Small intestine (tissue), 7 donors: ENCODE measurements around the gene SOX2. TPM values are rescaled to one million over a fixed set of nuclear protein-coding genes. Genes with fewer than 3 reads are reported as not detected.

Experiments
- DNase-seq, 2 donors: peaks; one replicate each; pipeline versions ENCODE4 v3.0.0 to v3.0.0-alpha.2; 2013
- FAIRE-seq: peaks from 2 replicates; lab custom pipeline; 2012; peaks lifted over from hg19 to GRCh38; lab: Jason Lieb, UNC
- H3K27ac ChIP-seq, 3 donors: one replicate each; pipeline ENCODE4 v1.5.1; 2013; ENCODE audit warnings: low read length in 2 of 3, mild to moderate bottlenecking in 2 of 3, control low read depth in 1 of 3, inconsistent platforms in 1 of 3, low read depth in 1 of 3, moderate library complexity in 1 of 3
- H3K27me3 ChIP-seq, 3 donors: one replicate each; pipeline ENCODE4 v1.6.1; 2013; ENCODE audit warnings: low read length in 3 of 3, inconsistent platforms in 1 of 3; ENCODE audit not compliant: control insufficient read depth in 3 of 3, insufficient read depth in 3 of 3
- H3K36me3 ChIP-seq, 3 donors: one replicate each; pipeline ENCODE4 v1.6.1; 2013; ENCODE audit warnings: low read length in 3 of 3, inconsistent platforms in 1 of 3, low read depth in 1 of 3, mild to moderate bottlenecking in 1 of 3, moderate library complexity in 1 of 3; ENCODE audit not compliant: control insufficient read depth in 3 of 3, insufficient read depth in 2 of 3
- H3K4me1 ChIP-seq, 3 donors: one replicate each; pipeline ENCODE4 v1.6.1; 2013; ENCODE audit warnings: low read length in 2 of 3, inconsistent platforms in 1 of 3, low read depth in 1 of 3, mild to moderate bottlenecking in 1 of 3, moderate library complexity in 1 of 3; ENCODE audit not compliant: control insufficient read depth in 3 of 3, insufficient read depth in 2 of 3
- H3K4me3 ChIP-seq, 3 donors: one replicate each; pipeline ENCODE4 v1.5.1; 2013; ENCODE audit warnings: low read length in 3 of 3, control low read depth in 1 of 3, inconsistent platforms in 1 of 3, low read depth in 1 of 3, mild to moderate bottlenecking in 1 of 3, moderate library complexity in 1 of 3
- H3K9me3 ChIP-seq, 2 donors: one replicate each; pipeline ENCODE4 v1.6.1; 2013; ENCODE audit warnings: low read depth in 1 of 2, low read length in 1 of 2; ENCODE audit not compliant: control insufficient read depth in 2 of 2, insufficient read depth in 1 of 2
- WGBS, 3 donors: extraction: QIAGEN DNeasy Blood & Tissue Kit; methylation state at CpG; one replicate each; pipeline ENCODE4 v1.1.7; 2013; 5-methylcytosine and 5-hydroxymethylcytosine counted together
- polyA plus RNA-seq, 4 donors: library from polyadenylated mRNA; stranded (reverse) in 3 of 4; unstranded in 1 of 4; fragments of 200-250 nt in 3 of 4; fragments of 120-200 nt in 1 of 4; gene quantifications; one replicate each; pipeline versions ENCODE4 v1.2.1 to v1.2.3, GENCODE V29; 2013
- donor health status: healthy with polysubstance abuse.
- donor health status: control.
- donor health status: control.
- donor health status: Bipolar disorder and iron deficiency.
- donor health status: healthy.

SOX2 gene
- polyA plus RNA-seq, 4 donors, result 0.22 to 1.4 TPM; not detected in 2

- 6 to 11% (median 10%) methylated on average over 17 of the region's 17 CpGs for WGBS, 3 donors
- DNase-seq (peak; percentile 47 to 86), FAIRE-seq (no peak)
- H3K9me3 ChIP-seq, result no peaks in the 10 kb centered on the region
- H3K4me1 ChIP-seq, result peaks cover 2 to 9% (median 5%) of the 10 kb centered on the region in 3 donors
- no peak overlapping the region for H3K4me3 ChIP-seq
- no peaks in the 10 kb centered on the region for H3K36me3 ChIP-seq
- H3K27me3 ChIP-seq, result peaks cover under 1 to 92% (median 59%) of the 10 kb centered on the region in 3 donors
- H3K27ac ChIP-seq, result no peak overlapping the region
These were observed 11.3 kb upstream of the SOX2 start for GRCh38 chr3:181700168-181701087.

- no peak overlapping the region for H3K4me3 ChIP-seq
- H3K27me3 ChIP-seq, result peaks cover 0 to 89% (median 54%) of the 10 kb centered on the region in 3 donors
- H3K27ac ChIP-seq, result no peak overlapping the region
- 9 to 15% (median 13%) methylated on average over 5 of the region's 5 CpGs for whole genome bisulfite sequencing, 3 donors
- FAIRE-seq, result no peak
- no peaks in the 10 kb centered on the region for H3K36me3 ChIP-seq
- H3K4me1 ChIP-seq, result peaks cover 2 to 7% (median 3%) of the 10 kb centered on the region in 3 donors
- no peak for DNase-seq
- H3K9me3 ChIP-seq, result no peaks in the 10 kb centered on the region
These were observed 10.6 kb upstream of the SOX2 start for GRCh38 chr3:181701096-181701495.

GRCh38 chr3:181703601-181704420 is 7.9 kb upstream of the SOX2 start:
- FAIRE-seq (no peak), DNase-seq (no peak)
- H3K36me3 ChIP-seq, result no peaks in the 10 kb centered on the region
- peaks cover 2 to 3% (median 2%) of the 10 kb centered on the region in 3 donors for H3K4me1 ChIP-seq
- H3K9me3 ChIP-seq, result no peaks in the 10 kb centered on the region
- H3K27ac ChIP-seq, result no peak overlapping the region
- peaks cover 0 to 70% (median 36%) of the 10 kb centered on the region in 3 donors for H3K27me3 ChIP-seq
- H3K4me3 ChIP-seq, result no peak overlapping the region
- 5 to 9% (median 5%) methylated on average over 44 of the region's 44 CpGs for WGBS, 3 donors

GRCh38 chr3:181704421-181705085 is 7.2 kb upstream of the SOX2 start:
- Histone ChIP-seq H3K9me3 (no peaks in the 10 kb centered on the region), H3K36me3 (no peaks in the 10 kb centered on the region), H3K27me3 (peaks cover 0 to 63% (median 32%) of the 10 kb centered on the region in 3 donors), H3K4me3 (no peak overlapping the region), H3K4me1 (peaks cover 2 to 3% (median 2%) of the 10 kb centered on the region in 3 donors), H3K27ac (no peak overlapping the region)
- WGBS, 3 donors, result 8 to 13% (median 9%) methylated on average over 14 of the region's 14 CpGs
- DNase-seq (no peak), FAIRE-seq (no peak)

GRCh38 chr3:181705086-181705480 is 6.6 kb upstream of the SOX2 start:
- DNase-seq (no peak), FAIRE-seq (no peak)
- H3K4me3 ChIP-seq, result no peak overlapping the region
- peaks cover 2 to 7% (median 3%) of the 10 kb centered on the region in 3 donors for H3K4me1 ChIP-seq
- H3K27me3 ChIP-seq, result peaks cover 0 to 64% (median 32%) of the 10 kb centered on the region in 3 donors
- WGBS, 3 donors, result 10 to 13% (median 10%) methylated on average over 8 of the region's 8 CpGs
- no peaks in the 10 kb centered on the region for H3K36me3 ChIP-seq
- no peaks in the 10 kb centered on the region for H3K9me3 ChIP-seq
- H3K27ac ChIP-seq, result no peak overlapping the region

- no peak for FAIRE-seq
These were observed 3.7 kb upstream of the SOX2 start for GRCh38 chr3:181707980-181708379.

GRCh38 chr3:181709537-181710279 is 2.0 kb upstream of the SOX2 start:
- peaks cover 4 to 63% (median 36%) of the 10 kb centered on the region in 3 donors for H3K27me3 ChIP-seq

More at GRCh38 chr3:181707980-181708379, 3.7 kb upstream of the SOX2 start:
- Histone ChIP-seq H3K4me1 (peaks cover 0 to 12% (median 8%) of the 10 kb centered on the region in 3 donors), H3K36me3 (no peaks in the 10 kb centered on the region), H3K27me3 (peaks cover 4 to 65% (median 45%) of the 10 kb centered on the region in 3 donors), H3K4me3 (no peak overlapping the region), H3K27ac (no peak overlapping the region), H3K9me3 (no peaks in the 10 kb centered on the region)
- no peak for DNase-seq
- 7 to 15% (median 11%) methylated on average over 3 of the region's 3 CpGs for WGBS, 3 donors

More at GRCh38 chr3:181709537-181710279, 2.0 kb upstream of the SOX2 start:
- Histone ChIP-seq H3K9me3 (no peaks in the 10 kb centered on the region), H3K4me3 (no peak overlapping the region), H3K4me1 (peaks cover 0 to 12% (median 8%) of the 10 kb centered on the region in 3 donors), H3K36me3 (no peaks in the 10 kb centered on the region), H3K27ac (no peak overlapping the region)
- no peak for FAIRE-seq
- DNase-seq, result peak; percentile 33 to 81
- WGBS, 3 donors, result 3 to 4% (median 4%) methylated on average over 16 of the region's 16 CpGs
